NB4 (cell line): Measurements from ENCODE around the gene SYT2.

Experiments used
- CTCF ChIP-seq: IDR thresholded peaks from one replicate; pipeline ENCODE4 v1.5.1; 2012; ENCODE audit warnings: low read depth, low read length
- MYC ChIP-seq: IDR thresholded peaks from 2 replicates; pipeline ENCODE4 v1.6.1; 2011; ENCODE audit warnings: low read depth, low read length
- POLR2A ChIP-seq: IDR thresholded peaks from 2 replicates; pipeline ENCODE4 v1.6.1; 2011; ENCODE audit warnings: mild to moderate bottlenecking; ENCODE audit not compliant: insufficient read length; ENCODE audit errors: extremely low read depth

- TF ChIP-seq POLR2A = no peak
- no peak for TF ChIP-seq CTCF
- TF ChIP-seq MYC = no peak
Measured at GRCh38 chr1:202645097-202645476, 65.2 kb downstream of the SYT2 start.
